ENCODE measurements around the gene CLOCK. TPM values are rescaled to one million over a fixed set of nuclear protein-coding genes. Genes with fewer than 3 reads are reported as not detected.
"Not testable (repeated sequence)": the region's sequence is repeated elsewhere in the genome, so short reads cannot be mapped to it uniquely, and the experiment has no call there.

Gene CLOCK
- total RNA-seq, 1 experiment from 2014 or later = 24.9 TPM

DNA sequence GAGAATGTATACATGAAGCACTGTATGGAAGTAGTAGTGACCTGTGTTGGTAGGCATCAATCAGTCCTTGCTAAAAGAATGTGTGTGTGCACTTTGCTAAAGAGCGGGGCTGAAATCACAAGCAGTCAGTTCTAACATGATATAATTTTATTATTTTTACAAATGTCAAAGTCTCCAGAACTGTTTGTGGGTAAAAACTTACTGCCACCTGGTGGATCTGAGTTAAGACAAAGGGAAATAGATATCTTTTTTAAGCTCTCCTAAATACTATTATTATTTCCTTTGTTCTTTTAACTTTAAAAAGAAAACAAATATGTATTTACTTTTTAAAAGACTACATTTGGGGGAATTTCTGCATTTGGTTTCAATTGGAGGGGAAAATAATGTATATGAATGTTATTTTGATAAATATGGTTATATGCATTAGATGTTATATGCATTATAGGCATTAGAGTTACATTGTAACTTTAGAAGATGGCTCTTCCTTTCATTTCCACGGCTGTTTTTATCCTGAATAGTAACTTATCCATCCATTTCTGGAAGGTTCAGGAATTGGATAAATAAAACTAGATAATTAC, 7.8 kb upstream of the CLOCK start:
- intact Hi-C loops (cut with micrococcal nuclease; ENCODE audit: unreplicated experiment) = loop anchor here (10.0 kb wide), 1 partner anchor 110 kb away; no protein-coding TSS in a partner anchor
- TF ChIP-seq POLR2AphosphoS5 (IDR thresholded peaks at IDR 0.05; ENCODE audit: low read depth, low read length) = no peak
- peak; percentile 47; the same call in 1 of the 2 replicates for TF ChIP-seq CTCF (IDR thresholded peaks at IDR 0.05)

DNA sequence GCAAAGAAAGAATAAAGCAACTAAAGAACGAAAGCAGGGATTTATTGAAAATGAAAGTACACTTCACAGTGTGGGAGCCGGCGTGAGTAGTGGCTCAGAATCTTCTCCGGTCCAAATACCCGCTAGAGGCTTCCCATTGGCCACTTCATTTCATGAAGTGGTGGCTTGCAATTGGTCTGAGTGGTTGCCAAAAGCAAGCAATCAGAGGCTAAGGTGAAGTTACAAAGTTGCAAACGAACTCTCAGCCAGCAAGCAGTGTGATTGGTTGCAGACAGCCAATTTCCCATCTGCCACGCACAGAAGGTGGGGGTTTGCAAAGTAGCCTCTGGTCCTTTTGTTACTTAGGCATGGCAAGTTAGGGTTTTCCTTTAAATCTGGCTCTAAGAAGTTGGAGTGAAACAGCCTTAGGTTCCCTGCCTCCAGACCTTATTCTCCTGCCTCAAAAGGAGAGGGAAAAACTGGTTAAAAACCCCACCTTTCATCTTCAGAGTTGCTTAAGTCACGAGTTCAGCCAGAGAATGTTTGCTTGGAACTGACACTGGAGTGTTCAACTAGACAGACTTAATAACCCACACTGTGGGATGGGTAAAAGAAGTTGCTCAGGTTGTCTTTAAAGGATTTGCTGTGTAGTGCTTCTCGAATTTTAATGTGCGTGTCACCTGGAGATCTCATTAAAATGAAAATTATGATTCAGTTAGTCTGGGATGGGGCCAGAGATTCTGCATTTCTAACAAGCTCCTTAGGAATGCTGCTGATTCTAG, 6.9 kb upstream of the CLOCK start:
- intact Hi-C loops (cut with micrococcal nuclease; ENCODE audit: unreplicated experiment) (loop anchor here (10.0 kb wide), 1 partner anchor 109 kb away; no protein-coding TSS in a partner anchor), in situ Hi-C loops (cut with HindIII; ENCODE audit: low pct_unique_long_range_greater_than_20kb, low sequenced_read_pairs) (no loop called here)
- Histone ChIP-seq H3K4me1 (ENCODE audit: control insufficient read depth, insufficient read depth, low read length) (peaks cover 7% of the 10 kb centered on the region), H3K36me3 (ENCODE audit: control insufficient read depth, insufficient read depth, low read length) (no peaks in the 10 kb centered on the region), H3K27ac (ENCODE audit: low read length) (peak overlapping the region; percentile 48; the same call in 1 of the 2 replicates), H3K9me3 (ENCODE audit: control insufficient read depth, insufficient read depth, low read depth, low read length) (no peaks in the 10 kb centered on the region), H3K4me3 (ENCODE audit: low read depth in 2 of 2, low read length in 2 of 2) (peak overlapping the region; percentile 14 to 34), H3K27me3 (ENCODE audit: control insufficient read depth, insufficient read depth, low read length) (no peaks in the 10 kb centered on the region)
- BruUV-seq (replicated peaks) = no TSS peak
- CTCF ChIA-PET = no interaction called here
- POLR2A ChIA-PET = no interaction called here
- peak; percentile 73 for ATAC-seq
- DNase-seq (ENCODE audit: low read depth, low spot score) = no peak
- no peak for TF ChIP-seq REST (IDR thresholded peaks at IDR 0.05; ENCODE audit: insufficient read depth in 1 of 2, low read depth in 2 of 2, low read length in 1 of 2)
- no peak for TF ChIP-seq TCF7L2 (IDR thresholded peaks at IDR 0.05; ENCODE audit: low read depth, low read length)
- no peak for TF ChIP-seq CTCF (IDR thresholded peaks at IDR 0.05)
- TF ChIP-seq POLR2AphosphoS5 (IDR thresholded peaks at IDR 0.05; ENCODE audit: low read depth, low read length) = no peak
- TF ChIP-seq SIN3A (IDR thresholded peaks at IDR 0.05; ENCODE audit: borderline replicate concordance, insufficient read depth, low read depth, low read length) = no peak

More for the DNA sequence above, 7.8 kb upstream of the CLOCK start:
- in situ Hi-C loops (cut with HindIII; ENCODE audit: low pct_unique_long_range_greater_than_20kb, low sequenced_read_pairs) = no loop called here
- no peak overlapping the region for H3K27ac ChIP-seq (ENCODE audit: low read length)
- H3K4me3 ChIP-seq (ENCODE audit: low read depth in 2 of 2, low read length in 2 of 2) = no peak overlapping the region
- CTCF ChIA-PET = interaction anchor here (0.7 kb wide), 2 partner anchors 84 to 110 kb away, joined by 3 read pairs; no protein-coding TSS in a partner anchor
- no TSS peak for BruUV-seq (replicated peaks)
- H3K9me3 ChIP-seq (ENCODE audit: control insufficient read depth, insufficient read depth, low read depth, low read length) = no peaks in the 10 kb centered on the region
- POLR2A ChIA-PET = no interaction called here
- H3K36me3 ChIP-seq (ENCODE audit: control insufficient read depth, insufficient read depth, low read length) = no peaks in the 10 kb centered on the region
- no peaks in the 10 kb centered on the region for H3K27me3 ChIP-seq (ENCODE audit: control insufficient read depth, insufficient read depth, low read length)
- H3K4me1 ChIP-seq (ENCODE audit: control insufficient read depth, insufficient read depth, low read length) = peaks cover 7% of the 10 kb centered on the region
- ATAC-seq (no peak; the same call in 1 of the 2 replicates), DNase-seq (ENCODE audit: low read depth, low spot score) (no peak)

DNA sequence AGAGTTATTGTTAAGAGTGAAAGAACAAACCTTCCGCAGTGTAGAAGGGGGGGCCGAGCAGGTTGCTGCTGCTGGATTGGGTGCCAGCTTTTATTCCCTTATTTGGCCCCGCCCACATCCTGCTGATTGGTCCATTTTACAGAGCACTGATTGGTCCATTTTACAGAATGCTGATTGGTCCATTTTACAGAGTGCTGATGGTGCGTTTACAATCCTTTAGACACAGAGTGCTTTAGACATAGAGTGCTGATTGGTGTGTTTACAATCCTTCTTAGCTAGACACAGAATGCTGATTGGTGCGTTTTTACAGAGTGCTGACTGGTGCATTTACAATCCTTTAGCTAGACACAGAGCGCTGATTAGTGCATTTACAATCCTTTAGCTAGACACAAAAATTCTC, 5.3 kb upstream of the CLOCK start:
- H3K9me3 ChIP-seq (ENCODE audit: control insufficient read depth, insufficient read depth, low read depth, low read length); CTCF ChIA-PET; H3K4me3 ChIP-seq (ENCODE audit: low read depth in 2 of 2, low read length in 2 of 2); H3K27me3 ChIP-seq (ENCODE audit: control insufficient read depth, insufficient read depth, low read length); BruUV-seq (replicated peaks); POLR2A ChIA-PET; H3K27ac ChIP-seq (ENCODE audit: low read length); H3K36me3 ChIP-seq (ENCODE audit: control insufficient read depth, insufficient read depth, low read length); H3K4me1 ChIP-seq (ENCODE audit: control insufficient read depth, insufficient read depth, low read length); DNase-seq (ENCODE audit: low read depth, low spot score); in situ Hi-C loops (cut with HindIII; ENCODE audit: low pct_unique_long_range_greater_than_20kb, low sequenced_read_pairs); ATAC-seq: not testable (repeated sequence)
- intact Hi-C loops (cut with micrococcal nuclease; ENCODE audit: unreplicated experiment) = loop anchor here (10.0 kb wide), 1 partner anchor 107 kb away; no protein-coding TSS in a partner anchor

All from Panc1 (cell line).